HEK293 (cell line): ENCODE data around the gene TACR3.
A peak's percentile ranks its signal among the peaks of the same experiment; 100 is the strongest.

Experiments used
- CTCF ChIA-PET: fragments of 350-600 bp; formaldehyde crosslinking; extraction: SDS; loops from one replicate; lab custom pipeline; 2021; ENCODE audit warnings: antibody characterized with exemption; lab: Yijun Ruan, JAX
- POLR2A ChIA-PET: fragments of 300-600 bp; formaldehyde crosslinking; extraction: SDS; loops from one replicate; lab custom pipeline; 2020; ENCODE audit warnings: antibody characterized with exemption, inconsistent platforms; lab: Yijun Ruan, JAX
- H3K27ac ChIP-seq: fragments of 200-500 bp; sonication (Bioruptor generic); 2 replicates; pipeline ENCODE4 v1.5.1; 2014; ENCODE audit warnings: low read depth, low read length, control low read depth, inconsistent platforms; ENCODE audit errors: extremely low read depth
- H3K36me3 ChIP-seq, 2 experiments: fragments of 200-500 bp in 1 of 2; sonication (Bioruptor generic) in 1 of 2; 1 replicate in 1 of 2; 2 replicates in 1 of 2; pipeline ENCODE4 v1.5.1; 2014 to 2017; ENCODE audit warnings: inconsistent platforms in 2 of 2, low read length in 2 of 2; ENCODE audit not compliant: control insufficient read depth in 2 of 2, insufficient read depth in 1 of 2
- H3K4me1 ChIP-seq: fragments of 200-500 bp; sonication (Bioruptor generic); 2 replicates; pipeline ENCODE4 v1.5.1; 2014; ENCODE audit warnings: mild to moderate bottlenecking, low read length, inconsistent platforms; ENCODE audit not compliant: control insufficient read depth, insufficient read depth
- H3K4me3 ChIP-seq: 2 replicates; pipeline ENCODE4 v1.5.1; 2011; ENCODE audit warnings: low read depth, mild to moderate bottlenecking, control low read depth, low read length, moderate library complexity
- H3K9me3 ChIP-seq: fragments of 200-500 bp; sonication (Bioruptor generic); 2 replicates; pipeline ENCODE4 v1.5.1; 2014; ENCODE audit warnings: low read depth, low read length, inconsistent platforms; ENCODE audit not compliant: control insufficient read depth, insufficient read depth
- BCL11B ChIP-seq: fragments of 450-650 bp; formaldehyde crosslinking; IDR thresholded peaks from 2 replicates; pipeline ENCODE4 v1.5.1; 2016; ENCODE audit warnings: low read depth, missing biosample characterization, missing genetic modification characterization
- CTCF ChIP-seq: fragments of 450-650 bp; formaldehyde crosslinking; IDR thresholded peaks from 2 replicates; pipeline ENCODE4 v1.5.1; 2016; ENCODE audit warnings: missing biosample characterization, missing genetic modification characterization
- KLF1 ChIP-seq: fragments of 450-650 bp; formaldehyde crosslinking; IDR thresholded peaks from 2 replicates; pipeline ENCODE4 v1.5.1; 2016; ENCODE audit warnings: missing biosample characterization, missing genetic modification characterization
- OVOL3 ChIP-seq: fragments of 450-650 bp; formaldehyde crosslinking; IDR thresholded peaks from 2 replicates; pipeline ENCODE4 v1.5.1; 2016; ENCODE audit warnings: missing biosample characterization, missing genetic modification characterization
- YY1 ChIP-seq: fragments of 450-650 bp; formaldehyde crosslinking; IDR thresholded peaks from 2 replicates; pipeline ENCODE4 v1.5.1; 2018; ENCODE audit warnings: missing biosample characterization, missing genetic modification characterization
- ZNF10 ChIP-seq: fragments of 450-650 bp; formaldehyde crosslinking; IDR thresholded peaks from 2 replicates; pipeline ENCODE4 v1.5.1; 2017; ENCODE audit warnings: missing biosample characterization, missing genetic modification characterization
- ZNF324 ChIP-seq: fragments of 450-650 bp; formaldehyde crosslinking; IDR thresholded peaks from 2 replicates; pipeline ENCODE4 v1.5.1; 2016; ENCODE audit warnings: missing biosample characterization, missing genetic modification characterization
- ZNF585B ChIP-seq: fragments of 450-650 bp; formaldehyde crosslinking; IDR thresholded peaks from 2 replicates; pipeline ENCODE4 v1.5.1; 2016; ENCODE audit warnings: missing biosample characterization, missing genetic modification characterization
- ZNF621 ChIP-seq: fragments of 450-650 bp; formaldehyde crosslinking; IDR thresholded peaks from 2 replicates; pipeline ENCODE4 v1.5.1; 2017; ENCODE audit warnings: missing biosample characterization, missing genetic modification characterization
- ZNF623 ChIP-seq: fragments of 450-650 bp; formaldehyde crosslinking; IDR thresholded peaks from 2 replicates; pipeline ENCODE4 v1.5.1; 2016; ENCODE audit warnings: missing biosample characterization, missing genetic modification characterization
- ZNF645 ChIP-seq: fragments of 450-650 bp; formaldehyde crosslinking; IDR thresholded peaks from 2 replicates; pipeline ENCODE4; 2016; ENCODE audit warnings: missing biosample characterization, missing genetic modification characterization
- ZNF654 ChIP-seq: fragments of 450-650 bp; formaldehyde crosslinking; IDR thresholded peaks from 2 replicates; pipeline ENCODE4 v1.5.1; 2016; ENCODE audit warnings: low read depth, missing biosample characterization, missing genetic modification characterization
- ZNF660 ChIP-seq: fragments of 450-650 bp; IDR thresholded peaks from 2 replicates; pipeline ENCODE4 v1.5.1; 2018; ENCODE audit warnings: missing biosample characterization, mild to moderate bottlenecking, missing genetic modification characterization
- ZNF704 ChIP-seq: fragments of 450-650 bp; formaldehyde crosslinking; IDR thresholded peaks from 2 replicates; pipeline ENCODE4 v1.5.1; 2016; ENCODE audit warnings: missing biosample characterization, missing genetic modification characterization
- ZNF830 ChIP-seq: fragments of 450-650 bp; IDR thresholded peaks from 2 replicates; pipeline ENCODE4 v1.5.0; 2018; ENCODE audit warnings: missing biosample characterization, missing genetic modification characterization, low read depth, mild to moderate bottlenecking, moderate library complexity
- TF ChIP-seq, protein P1 (sequence below): fragments of 450-650 bp; formaldehyde crosslinking; IDR thresholded peaks from 2 replicates; pipeline ENCODE4 v1.5.1; 2017; ENCODE audit warnings: missing biosample characterization, missing genetic modification characterization
- TF ChIP-seq, protein P2 (sequence below): fragments of 450-650 bp; formaldehyde crosslinking; IDR thresholded peaks from 2 replicates; pipeline ENCODE4 v1.5.1; 2016; ENCODE audit warnings: missing biosample characterization, missing genetic modification characterization
- TF ChIP-seq, protein P3 (sequence below): fragments of 450-650 bp; formaldehyde crosslinking; IDR thresholded peaks from 2 replicates; pipeline ENCODE4 v1.5.1; 2016; ENCODE audit warnings: missing biosample characterization, missing genetic modification characterization
- TF ChIP-seq, protein P4 (sequence below): fragments of 450-650 bp; formaldehyde crosslinking; IDR thresholded peaks from 2 replicates; pipeline ENCODE4 v1.5.1; 2016; ENCODE audit warnings: missing biosample characterization, missing genetic modification characterization
- TF ChIP-seq, protein P5 (sequence below): fragments of 450-650 bp; formaldehyde crosslinking; IDR thresholded peaks from 2 replicates; pipeline ENCODE4 v1.5.1; 2017; ENCODE audit warnings: missing biosample characterization, missing genetic modification characterization

TACR3 gene

DNA sequence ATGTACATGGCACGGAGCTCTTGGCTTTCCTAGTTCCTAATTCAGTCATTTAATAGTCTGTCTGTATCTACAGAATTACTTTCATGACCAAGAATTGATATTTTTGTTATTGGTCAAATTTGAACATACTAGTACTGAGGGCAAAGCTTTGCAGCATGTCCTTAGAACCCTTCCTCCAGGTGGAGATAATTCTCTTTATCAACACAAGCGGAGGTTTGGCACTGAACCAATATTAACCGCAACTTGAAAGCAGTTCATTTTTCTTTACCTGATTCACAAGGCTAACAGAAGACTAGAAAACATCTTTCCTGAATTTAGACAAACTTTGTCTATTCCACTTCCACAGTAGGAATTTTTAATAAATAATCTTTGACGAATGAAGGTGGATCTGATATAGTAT lies 73.8 kb downstream of the TACR3 start:
- no peaks in the 10 kb centered on the region for H3K9me3 ChIP-seq
- H3K27ac ChIP-seq: no peak overlapping the region
- TF ChIP-seq ZNF660 (tag by site-specific recombination) (no peak), ZNF623 (no peak), ZNF585B (tag by site-specific recombination) (no peak), KLF1 (tag by site-specific recombination) (no peak), CTCF (tag by site-specific recombination) (no peak), ZNF10 (no peak), ZNF704 (tag by site-specific recombination) (no peak), BCL11B (tag by site-specific recombination) (no peak)
- TF ChIP-seq, protein P1, sequence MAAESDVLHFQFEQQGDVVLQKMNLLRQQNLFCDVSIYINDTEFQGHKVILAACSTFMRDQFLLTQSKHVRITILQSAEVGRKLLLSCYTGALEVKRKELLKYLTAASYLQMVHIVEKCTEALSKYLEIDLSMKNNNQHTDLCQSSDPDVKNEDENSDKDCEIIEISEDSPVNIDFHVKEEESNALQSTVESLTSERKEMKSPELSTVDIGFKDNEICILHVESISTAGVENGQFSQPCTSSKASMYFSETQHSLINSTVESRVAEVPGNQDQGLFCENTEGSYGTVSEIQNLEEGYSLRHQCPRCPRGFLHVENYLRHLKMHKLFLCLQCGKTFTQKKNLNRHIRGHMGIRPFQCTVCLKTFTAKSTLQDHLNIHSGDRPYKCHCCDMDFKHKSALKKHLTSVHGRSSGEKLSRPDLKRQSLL: no peak
- TF ChIP-seq, protein P2, sequence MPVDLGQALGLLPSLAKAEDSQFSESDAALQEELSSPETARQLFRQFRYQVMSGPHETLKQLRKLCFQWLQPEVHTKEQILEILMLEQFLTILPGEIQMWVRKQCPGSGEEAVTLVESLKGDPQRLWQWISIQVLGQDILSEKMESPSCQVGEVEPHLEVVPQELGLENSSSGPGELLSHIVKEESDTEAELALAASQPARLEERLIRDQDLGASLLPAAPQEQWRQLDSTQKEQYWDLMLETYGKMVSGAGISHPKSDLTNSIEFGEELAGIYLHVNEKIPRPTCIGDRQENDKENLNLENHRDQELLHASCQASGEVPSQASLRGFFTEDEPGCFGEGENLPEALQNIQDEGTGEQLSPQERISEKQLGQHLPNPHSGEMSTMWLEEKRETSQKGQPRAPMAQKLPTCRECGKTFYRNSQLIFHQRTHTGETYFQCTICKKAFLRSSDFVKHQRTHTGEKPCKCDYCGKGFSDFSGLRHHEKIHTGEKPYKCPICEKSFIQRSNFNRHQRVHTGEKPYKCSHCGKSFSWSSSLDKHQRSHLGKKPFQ (tag by site-specific recombination): no peak
- no peak overlapping the region for H3K4me3 ChIP-seq
- H3K4me1 ChIP-seq: no peaks in the 10 kb centered on the region
- CTCF ChIA-PET: interaction anchor here (0.6 kb wide), 1 partner anchor 71 kb away, joined by 3 read pairs; no protein-coding TSS in a partner anchor
- no peaks in the 10 kb centered on the region for H3K36me3 ChIP-seq
- POLR2A ChIA-PET: no interaction called here

DNA sequence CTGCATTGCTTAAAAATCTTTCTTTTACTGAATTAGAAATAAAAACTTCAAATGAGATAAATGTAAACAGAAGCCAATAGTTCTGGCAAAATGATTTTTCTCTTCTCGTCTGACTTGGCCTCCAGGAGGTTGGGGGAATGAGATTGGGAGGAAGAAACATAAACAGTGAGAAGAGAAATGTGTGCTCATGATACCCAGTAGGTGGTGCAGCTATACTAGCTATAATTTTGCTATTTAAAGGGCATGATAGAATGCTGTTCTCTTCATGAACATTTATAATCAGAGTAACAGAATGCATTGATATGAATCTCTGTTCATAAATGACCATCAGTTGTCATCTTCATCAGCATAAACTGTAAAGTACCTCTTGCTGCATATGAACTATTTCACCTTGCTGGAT lies 85.5 kb downstream of the TACR3 start:
- Histone ChIP-seq H3K9me3 (no peaks in the 10 kb centered on the region), H3K27ac (no peak overlapping the region), H3K36me3 (no peaks in the 10 kb centered on the region), H3K4me3 (no peak overlapping the region), H3K4me1 (no peaks in the 10 kb centered on the region)
- TF ChIP-seq, protein P3, sequence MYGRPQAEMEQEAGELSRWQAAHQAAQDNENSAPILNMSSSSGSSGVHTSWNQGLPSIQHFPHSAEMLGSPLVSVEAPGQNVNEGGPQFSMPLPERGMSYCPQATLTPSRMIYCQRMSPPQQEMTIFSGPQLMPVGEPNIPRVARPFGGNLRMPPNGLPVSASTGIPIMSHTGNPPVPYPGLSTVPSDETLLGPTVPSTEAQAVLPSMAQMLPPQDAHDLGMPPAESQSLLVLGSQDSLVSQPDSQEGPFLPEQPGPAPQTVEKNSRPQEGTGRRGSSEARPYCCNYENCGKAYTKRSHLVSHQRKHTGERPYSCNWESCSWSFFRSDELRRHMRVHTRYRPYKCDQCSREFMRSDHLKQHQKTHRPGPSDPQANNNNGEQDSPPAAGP: no peak
- TF ChIP-seq ZNF654 (peak; percentile 23), ZNF324 (no peak)
- ChIA-PET POLR2A (no interaction called here), CTCF (interaction anchor here (1.1 kb wide), 2 partner anchors 152 to 299 kb away, joined by 3 to 4 read pairs; no protein-coding TSS in a partner anchor)

DNA sequence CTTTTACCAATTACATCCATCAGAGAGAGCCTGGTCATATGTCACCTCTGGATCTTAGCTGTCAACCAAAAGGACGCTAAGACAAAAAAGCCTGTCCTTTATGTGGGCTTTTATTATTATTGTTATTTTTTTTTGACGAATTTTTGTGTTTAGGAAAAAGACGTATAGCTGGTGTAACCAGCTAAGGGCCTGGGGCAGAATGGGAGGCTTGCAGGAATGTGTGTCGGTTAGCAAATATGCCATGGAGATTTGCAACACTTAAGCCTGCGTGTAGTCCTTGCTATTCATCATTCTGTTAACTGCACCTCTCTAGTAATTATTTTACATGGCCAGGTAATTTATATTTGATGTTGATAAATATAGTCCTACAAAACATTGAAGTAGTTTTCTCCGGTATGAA lies 93.5 kb downstream of the TACR3 start:
- Histone ChIP-seq H3K9me3 (no peaks in the 10 kb centered on the region), H3K4me1 (no peaks in the 10 kb centered on the region), H3K4me3 (no peak overlapping the region), H3K36me3 (no peaks in the 10 kb centered on the region), H3K27ac (no peak overlapping the region)
- CTCF ChIA-PET: no interaction called here
- POLR2A ChIA-PET: no interaction called here
- TF ChIP-seq OVOL3 (tag by site-specific recombination) (no peak), ZNF830 (tag by site-specific recombination) (no peak), YY1 (tag by site-specific recombination) (no peak), ZNF645 (tag by site-specific recombination) (no peak), ZNF621 (tag by site-specific recombination) (no peak)
- TF ChIP-seq, protein P4, sequence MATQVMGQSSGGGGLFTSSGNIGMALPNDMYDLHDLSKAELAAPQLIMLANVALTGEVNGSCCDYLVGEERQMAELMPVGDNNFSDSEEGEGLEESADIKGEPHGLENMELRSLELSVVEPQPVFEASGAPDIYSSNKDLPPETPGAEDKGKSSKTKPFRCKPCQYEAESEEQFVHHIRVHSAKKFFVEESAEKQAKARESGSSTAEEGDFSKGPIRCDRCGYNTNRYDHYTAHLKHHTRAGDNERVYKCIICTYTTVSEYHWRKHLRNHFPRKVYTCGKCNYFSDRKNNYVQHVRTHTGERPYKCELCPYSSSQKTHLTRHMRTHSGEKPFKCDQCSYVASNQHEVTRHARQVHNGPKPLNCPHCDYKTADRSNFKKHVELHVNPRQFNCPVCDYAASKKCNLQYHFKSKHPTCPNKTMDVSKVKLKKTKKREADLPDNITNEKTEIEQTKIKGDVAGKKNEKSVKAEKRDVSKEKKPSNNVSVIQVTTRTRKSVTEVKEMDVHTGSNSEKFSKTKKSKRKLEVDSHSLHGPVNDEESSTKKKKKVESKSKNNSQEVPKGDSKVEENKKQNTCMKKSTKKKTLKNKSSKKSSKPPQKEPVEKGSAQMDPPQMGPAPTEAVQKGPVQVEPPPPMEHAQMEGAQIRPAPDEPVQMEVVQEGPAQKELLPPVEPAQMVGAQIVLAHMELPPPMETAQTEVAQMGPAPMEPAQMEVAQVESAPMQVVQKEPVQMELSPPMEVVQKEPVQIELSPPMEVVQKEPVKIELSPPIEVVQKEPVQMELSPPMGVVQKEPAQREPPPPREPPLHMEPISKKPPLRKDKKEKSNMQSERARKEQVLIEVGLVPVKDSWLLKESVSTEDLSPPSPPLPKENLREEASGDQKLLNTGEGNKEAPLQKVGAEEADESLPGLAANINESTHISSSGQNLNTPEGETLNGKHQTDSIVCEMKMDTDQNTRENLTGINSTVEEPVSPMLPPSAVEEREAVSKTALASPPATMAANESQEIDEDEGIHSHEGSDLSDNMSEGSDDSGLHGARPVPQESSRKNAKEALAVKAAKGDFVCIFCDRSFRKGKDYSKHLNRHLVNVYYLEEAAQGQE: no peak
- TF ChIP-seq, protein P5, sequence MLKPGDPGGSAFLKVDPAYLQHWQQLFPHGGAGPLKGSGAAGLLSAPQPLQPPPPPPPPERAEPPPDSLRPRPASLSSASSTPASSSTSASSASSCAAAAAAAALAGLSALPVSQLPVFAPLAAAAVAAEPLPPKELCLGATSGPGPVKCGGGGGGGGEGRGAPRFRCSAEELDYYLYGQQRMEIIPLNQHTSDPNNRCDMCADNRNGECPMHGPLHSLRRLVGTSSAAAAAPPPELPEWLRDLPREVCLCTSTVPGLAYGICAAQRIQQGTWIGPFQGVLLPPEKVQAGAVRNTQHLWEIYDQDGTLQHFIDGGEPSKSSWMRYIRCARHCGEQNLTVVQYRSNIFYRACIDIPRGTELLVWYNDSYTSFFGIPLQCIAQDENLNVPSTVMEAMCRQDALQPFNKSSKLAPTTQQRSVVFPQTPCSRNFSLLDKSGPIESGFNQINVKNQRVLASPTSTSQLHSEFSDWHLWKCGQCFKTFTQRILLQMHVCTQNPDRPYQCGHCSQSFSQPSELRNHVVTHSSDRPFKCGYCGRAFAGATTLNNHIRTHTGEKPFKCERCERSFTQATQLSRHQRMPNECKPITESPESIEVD (tag by site-specific recombination): no peak
